DND-41 (cell line): Measurements from ENCODE around the gene SLC2A1.

Experiments
- CTCF ChIP-seq: IDR thresholded peaks from 2 replicates; pipeline ENCODE4 v1.5.1; 2012; ENCODE audit warnings: borderline replicate concordance, low read length, moderate library complexity, mild to moderate bottlenecking; ENCODE audit not compliant: poor library complexity, severe bottlenecking; ENCODE audit errors: extremely low read depth
- EZH2 ChIP-seq: IDR thresholded peaks from 3 replicates; pipeline ENCODE4 v1.6.1; 2012; ENCODE audit warnings: borderline replicate concordance, low read depth, mild to moderate bottlenecking, moderate library complexity, low read length, inconsistent platforms; ENCODE audit not compliant: severe bottlenecking

- no peak for TF ChIP-seq CTCF
- TF ChIP-seq EZH2 = no peak
These were observed 22.2 kb downstream of the SLC2A1 start for GRCh38 chr1:42936309-42937078.
